ENCODE measurements around the gene RPL15. TPM values are rescaled to one million over a fixed set of nuclear protein-coding genes. Genes with fewer than 3 reads are reported as not detected.

RPL15 gene
- total and polyA plus RNA-seq, 10 of the 15 experiments (the other 5 are each of a cell fraction or from before 2014, with no cell fraction given) = 2,885 to 10,761 (median 4,017) TPM

- DNase-seq (ENCODE audit: low read depth, low spot score) = no peak
- RAD21 ChIA-PET (ENCODE audit: unreplicated experiment) = interaction anchor here (1.4 kb wide), 1 partner anchor 18 kb away, joined by 3 read pairs; no protein-coding TSS in a partner anchor
- SMC1A ChIA-PET (ENCODE audit: uncharacterized antibody, unreplicated experiment) = interaction anchor here (0.8 to 1.8 kb wide), 5 partner anchors 13 to 122 kb away, joined by 3 to 5 read pairs (median 5); no protein-coding TSS in a partner anchor
- H3K9ac ChIP-seq (ENCODE audit: control insufficient read depth, insufficient read depth, low read length) = no peak overlapping the region
- H2AFZ ChIP-seq (ENCODE audit: control insufficient read depth, low read depth, low read length) = no peak overlapping the region
- peaks cover 2 to 5% of the 10 kb centered on the region in 2 experiments; a peak in 3 of 4 replicates for H3K36me3 ChIP-seq (ENCODE audit: control insufficient read depth in 2 of 2, insufficient read depth in 2 of 2, low read length in 1 of 2)
- no peak overlapping the region for H3K4me2 ChIP-seq (ENCODE audit: control insufficient read depth, insufficient read depth)
- H4K20me1 ChIP-seq (ENCODE audit: control insufficient read depth, insufficient read depth) = no peaks in the 10 kb centered on the region
- in situ Hi-C loops (cut with MboI) (no loop called here), intact Hi-C loops (cut with micrococcal nuclease; ENCODE audit: unreplicated experiment) (no loop called here)
- WGBS (ENCODE audit: insufficient coverage, insufficient replicate concordance, low lambda C conversion rate, missing lambda C conversion rate) = 61% methylated on average over 4 of the region's 4 CpGs
- H3K4me3 ChIP-seq = no peak overlapping the region
- FAIRE-seq = no peak
- H3K79me2 ChIP-seq (ENCODE audit: control insufficient read depth, insufficient read depth, low read length) = peaks cover 35% of the 10 kb centered on the region
- CTCF ChIA-PET = interaction anchor here (1.3 to 2.3 kb wide), 5 partner anchors 13 to 41 kb away, joined by 5 to 13 read pairs (median 7); no protein-coding TSS in a partner anchor
- ATAC-seq = peak; percentile 34
- POLR2A ChIA-PET = interaction anchor here (1.6 kb wide), 1 partner anchor 42 kb away, joined by 3 read pairs; the partner anchor contains the start of genes NKIRAS1 and RPL15
- TSS peak; percentile 5 for BruUV-seq (replicated peaks)
- no peak overlapping the region for H3K27ac ChIP-seq (ENCODE audit: control insufficient read depth, insufficient read depth)
- TF ChIP-seq RFX5 (IDR thresholded peaks at IDR 0.05; ENCODE audit: low read depth, low read length) = no peak
- TF ChIP-seq IKZF2 (IDR thresholded peaks at IDR 0.05) = no peak
- TF ChIP-seq RCOR1 (conservative IDR thresholded peaks at IDR 0.05; ENCODE audit: low read depth, low read length) = no peak
- TF ChIP-seq CHD1 (IDR thresholded peaks at IDR 0.05; ENCODE audit: low read depth, low read length) = no peak
- TF ChIP-seq CHD4 (IDR thresholded peaks at IDR 0.05) = no peak
- TF ChIP-seq, protein P1, sequence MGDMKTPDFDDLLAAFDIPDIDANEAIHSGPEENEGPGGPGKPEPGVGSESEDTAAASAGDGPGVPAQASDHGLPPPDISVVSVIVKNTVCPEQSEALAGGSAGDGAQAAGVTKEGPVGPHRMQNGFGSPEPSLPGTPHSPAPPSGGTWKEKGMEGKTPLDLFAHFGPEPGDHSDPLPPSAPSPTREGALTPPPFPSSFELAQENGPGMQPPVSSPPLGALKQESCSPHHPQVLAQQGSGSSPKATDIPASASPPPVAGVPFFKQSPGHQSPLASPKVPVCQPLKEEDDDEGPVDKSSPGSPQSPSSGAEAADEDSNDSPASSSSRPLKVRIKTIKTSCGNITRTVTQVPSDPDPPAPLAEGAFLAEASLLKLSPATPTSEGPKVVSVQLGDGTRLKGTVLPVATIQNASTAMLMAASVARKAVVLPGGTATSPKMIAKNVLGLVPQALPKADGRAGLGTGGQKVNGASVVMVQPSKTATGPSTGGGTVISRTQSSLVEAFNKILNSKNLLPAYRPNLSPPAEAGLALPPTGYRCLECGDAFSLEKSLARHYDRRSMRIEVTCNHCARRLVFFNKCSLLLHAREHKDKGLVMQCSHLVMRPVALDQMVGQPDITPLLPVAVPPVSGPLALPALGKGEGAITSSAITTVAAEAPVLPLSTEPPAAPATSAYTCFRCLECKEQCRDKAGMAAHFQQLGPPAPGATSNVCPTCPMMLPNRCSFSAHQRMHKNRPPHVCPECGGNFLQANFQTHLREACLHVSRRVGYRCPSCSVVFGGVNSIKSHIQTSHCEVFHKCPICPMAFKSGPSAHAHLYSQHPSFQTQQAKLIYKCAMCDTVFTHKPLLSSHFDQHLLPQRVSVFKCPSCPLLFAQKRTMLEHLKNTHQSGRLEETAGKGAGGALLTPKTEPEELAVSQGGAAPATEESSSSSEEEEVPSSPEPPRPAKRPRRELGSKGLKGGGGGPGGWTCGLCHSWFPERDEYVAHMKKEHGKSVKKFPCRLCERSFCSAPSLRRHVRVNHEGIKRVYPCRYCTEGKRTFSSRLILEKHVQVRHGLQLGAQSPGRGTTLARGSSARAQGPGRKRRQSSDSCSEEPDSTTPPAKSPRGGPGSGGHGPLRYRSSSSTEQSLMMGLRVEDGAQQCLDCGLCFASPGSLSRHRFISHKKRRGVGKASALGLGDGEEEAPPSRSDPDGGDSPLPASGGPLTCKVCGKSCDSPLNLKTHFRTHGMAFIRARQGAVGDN (IDR thresholded peaks at IDR 0.05) = no peak
- no peak for TF ChIP-seq POLR2AphosphoS2 (IDR thresholded peaks at IDR 0.05; ENCODE audit: low read depth, low read length)
- TF ChIP-seq RAD51 (IDR thresholded peaks at IDR 0.05) = no peak
- TF ChIP-seq LARP7 (IDR thresholded peaks at IDR 0.05) = no peak
- no peak for TF ChIP-seq CHD2 (IDR thresholded peaks at IDR 0.05; ENCODE audit: borderline replicate concordance, low read depth, low read length)
- no peak for TF ChIP-seq NFYB (IDR thresholded peaks at IDR 0.05; ENCODE audit: insufficient read depth, low read depth, low read length)
- TF ChIP-seq, protein P2, sequence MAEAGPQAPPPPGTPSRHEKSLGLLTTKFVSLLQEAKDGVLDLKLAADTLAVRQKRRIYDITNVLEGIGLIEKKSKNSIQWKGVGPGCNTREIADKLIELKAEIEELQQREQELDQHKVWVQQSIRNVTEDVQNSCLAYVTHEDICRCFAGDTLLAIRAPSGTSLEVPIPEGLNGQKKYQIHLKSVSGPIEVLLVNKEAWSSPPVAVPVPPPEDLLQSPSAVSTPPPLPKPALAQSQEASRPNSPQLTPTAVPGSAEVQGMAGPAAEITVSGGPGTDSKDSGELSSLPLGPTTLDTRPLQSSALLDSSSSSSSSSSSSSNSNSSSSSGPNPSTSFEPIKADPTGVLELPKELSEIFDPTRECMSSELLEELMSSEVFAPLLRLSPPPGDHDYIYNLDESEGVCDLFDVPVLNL (IDR thresholded peaks at IDR 0.05; ENCODE audit: low read depth, low read length) = no peak
- TF ChIP-seq CREM (IDR thresholded peaks at IDR 0.05; ENCODE audit: low read depth) = no peak
- TF ChIP-seq MTA2 (IDR thresholded peaks at IDR 0.05; ENCODE audit: low read depth) = no peak
- no peak for TF ChIP-seq TARDBP (IDR thresholded peaks at IDR 0.05; ENCODE audit: borderline replicate concordance)
- TF ChIP-seq, protein P3, sequence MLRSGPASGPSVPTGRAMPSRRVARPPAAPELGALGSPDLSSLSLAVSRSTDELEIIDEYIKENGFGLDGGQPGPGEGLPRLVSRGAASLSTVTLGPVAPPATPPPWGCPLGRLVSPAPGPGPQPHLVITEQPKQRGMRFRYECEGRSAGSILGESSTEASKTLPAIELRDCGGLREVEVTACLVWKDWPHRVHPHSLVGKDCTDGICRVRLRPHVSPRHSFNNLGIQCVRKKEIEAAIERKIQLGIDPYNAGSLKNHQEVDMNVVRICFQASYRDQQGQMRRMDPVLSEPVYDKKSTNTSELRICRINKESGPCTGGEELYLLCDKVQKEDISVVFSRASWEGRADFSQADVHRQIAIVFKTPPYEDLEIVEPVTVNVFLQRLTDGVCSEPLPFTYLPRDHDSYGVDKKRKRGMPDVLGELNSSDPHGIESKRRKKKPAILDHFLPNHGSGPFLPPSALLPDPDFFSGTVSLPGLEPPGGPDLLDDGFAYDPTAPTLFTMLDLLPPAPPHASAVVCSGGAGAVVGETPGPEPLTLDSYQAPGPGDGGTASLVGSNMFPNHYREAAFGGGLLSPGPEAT (IDR thresholded peaks at IDR 0.05; ENCODE audit: low read depth) = no peak
- no peak for TF ChIP-seq NFIC (IDR thresholded peaks at IDR 0.05; ENCODE audit: low read depth, low read length)
- TF ChIP-seq JUND (IDR thresholded peaks at IDR 0.05; ENCODE audit: low read depth, low read length) = no peak
- no peaks in the 10 kb centered on the region for H3K9me3 ChIP-seq (replicated peaks; ENCODE audit: control insufficient read depth, insufficient read depth, low read length)
- no peaks in the 10 kb centered on the region for H3K4me1 ChIP-seq (ENCODE audit: control insufficient read depth, insufficient read depth, low read length)
- no peaks in the 10 kb centered on the region for H3K27me3 ChIP-seq (replicated peaks in 1 of 2; ENCODE audit: control insufficient read depth in 2 of 2, insufficient read depth in 2 of 2, low read length in 1 of 2)
Observed at GRCh38 chr3:23875113-23875725, 41.7 kb upstream of the RPL15 start.
